ENCODE measurements around the gene VIPAS39. TPM values are rescaled to one million over a fixed set of nuclear protein-coding genes. Genes with fewer than 3 reads are reported as not detected.
A peak's percentile ranks its signal among the peaks of the same experiment; 100 is the strongest.

Gene VIPAS39
- total and polyA plus RNA-seq, 2 of the 13 experiments (the other 11 are each of a cell fraction or from before 2014, with no cell fraction given) = 13.3 to 21.5 TPM

GRCh38 chr14:77502109-77502782, 44.8 kb upstream of the VIPAS39 start (continued):
- TF ChIP-seq GMEB2 (CRISPR knock-in tag; IDR thresholded peaks at IDR 0.05; ENCODE audit: low read depth) (no peak), ZNF7 (CRISPR knock-in tag; IDR thresholded peaks at IDR 0.05) (no peak), NFIC (IDR thresholded peaks at IDR 0.05; ENCODE audit: low read length) (peak; percentile 66; the same call in 1 of the 2 replicates), REXO4 (CRISPR knock-in tag; IDR thresholded peaks at IDR 0.05; ENCODE audit: borderline replicate concordance) (no peak), ATF7 (IDR thresholded peaks at IDR 0.05) (no peak), ATF7 (CRISPR knock-in tag; IDR thresholded peaks at IDR 0.05) (no peak), ZMYM4 (CRISPR knock-in tag; IDR thresholded peaks at IDR 0.05) (peak; percentile 15; the same call in 1 of the 2 replicates), XRCC5 (optimal IDR thresholded peaks at IDR 0.05; ENCODE audit: low read length) (no peak), NCOA2 (CRISPR knock-in tag; IDR thresholded peaks at IDR 0.05) (peak; percentile 47; the same call in 1 of the 2 replicates), ZNF160 (CRISPR knock-in tag; IDR thresholded peaks at IDR 0.05) (no peak), ZNF20 (CRISPR knock-in tag; IDR thresholded peaks at IDR 0.05) (no peak), KAT8 (CRISPR knock-in tag; IDR thresholded peaks at IDR 0.05) (peak; percentile 46; the same call in 1 of the 2 replicates), ZNF75D (CRISPR knock-in tag; IDR thresholded peaks at IDR 0.05; ENCODE audit: borderline replicate concordance) (no peak), KLF6 (CRISPR knock-in tag; IDR thresholded peaks at IDR 0.05) (no peak), NFE2L1 (CRISPR knock-in tag; IDR thresholded peaks at IDR 0.05; ENCODE audit: borderline replicate concordance) (no peak), CC2D1A (CRISPR knock-in tag; IDR thresholded peaks at IDR 0.05) (no peak), ZNF350 (CRISPR knock-in tag; IDR thresholded peaks at IDR 0.05; ENCODE audit: borderline replicate concordance, low read depth) (no peak), ZSCAN31 (CRISPR knock-in tag; IDR thresholded peaks at IDR 0.05; ENCODE audit: low read depth) (no peak), PCBP1 (IDR thresholded peaks at IDR 0.05; ENCODE audit: borderline replicate concordance, low read depth, low read length) (no peak), ZNF782 (CRISPR knock-in tag; IDR thresholded peaks at IDR 0.05; ENCODE audit: borderline replicate concordance) (no peak), TOE1 (CRISPR knock-in tag; IDR thresholded peaks at IDR 0.05) (no peak), ZNF34 (CRISPR knock-in tag; IDR thresholded peaks at IDR 0.05; ENCODE audit: borderline replicate concordance) (no peak), SMARCE1 (IDR thresholded peaks at IDR 0.05; ENCODE audit: borderline replicate concordance) (no peak), ZNF800 (CRISPR knock-in tag; IDR thresholded peaks at IDR 0.05) (peak; percentile 57; the same call in 1 of the 2 replicates), ZNF773 (CRISPR knock-in tag; IDR thresholded peaks at IDR 0.05; ENCODE audit: borderline replicate concordance) (no peak), SRSF4 (IDR thresholded peaks at IDR 0.05; ENCODE audit: low read depth, low read length, poor library complexity, severe bottlenecking) (no peak), ZNF282 (IDR thresholded peaks at IDR 0.05; ENCODE audit: partially characterized antibody) (no peak), ZNF207 (IDR thresholded peaks at IDR 0.05; ENCODE audit: borderline replicate concordance) (no peak), PHF5A (CRISPR knock-in tag; IDR thresholded peaks at IDR 0.05; ENCODE audit: low read depth, unreplicated experiment) (peak; percentile 28)
